HG03175 (cell line): ENCODE data around the gene YWHAH.

Source experiments
- ATAC-seq: cut with Tn5 transposase; IDR thresholded peaks from one replicate; pipeline ENCODE4 v1.9.1; 2021; ENCODE audit warnings: mild to moderate bottlenecking, moderate library complexity; ENCODE audit not compliant: unreplicated experiment

Gene YWHAH

DNA sequence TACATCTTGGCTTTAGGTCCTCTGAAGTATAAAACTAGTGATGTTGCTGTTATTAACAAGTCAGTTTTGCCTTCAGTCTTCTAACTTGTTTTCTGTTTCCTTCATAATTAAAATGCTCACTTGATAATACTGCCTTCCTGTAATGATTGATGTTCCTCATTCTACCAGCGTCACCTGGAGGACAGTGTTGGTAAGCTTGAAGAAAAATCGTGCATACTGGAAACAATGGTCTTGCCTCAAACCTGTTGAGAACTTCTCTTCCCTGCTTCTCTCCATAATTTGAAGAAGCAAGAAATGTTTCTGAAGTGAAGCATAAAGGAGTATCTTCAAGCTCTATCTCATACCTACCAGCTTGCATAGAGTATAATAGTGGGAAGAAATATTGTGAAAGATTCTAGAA, 3.0 kb downstream of the YWHAH start:
- ATAC-seq = no peak

DNA sequence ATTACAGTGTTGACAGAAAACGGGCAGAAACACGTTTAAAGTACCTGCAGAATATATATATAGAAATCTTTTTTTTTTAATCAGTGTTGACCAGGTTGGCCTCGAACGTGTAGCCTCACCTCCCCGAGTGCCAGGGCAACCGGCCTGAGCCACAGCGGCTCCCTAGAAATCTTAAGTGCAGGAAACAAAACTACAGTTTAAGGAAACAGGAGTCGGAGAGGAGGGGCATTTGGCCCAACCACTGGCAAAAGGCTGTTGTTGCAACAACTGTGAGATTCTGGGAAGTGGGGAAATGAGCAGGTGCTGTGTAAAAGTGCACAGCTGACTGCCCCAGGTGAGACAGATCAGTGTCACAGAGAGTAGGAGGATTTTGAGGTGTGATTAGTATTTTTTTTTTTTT, 3.7 kb downstream of the YWHAH start:
- no peak for ATAC-seq

DNA sequence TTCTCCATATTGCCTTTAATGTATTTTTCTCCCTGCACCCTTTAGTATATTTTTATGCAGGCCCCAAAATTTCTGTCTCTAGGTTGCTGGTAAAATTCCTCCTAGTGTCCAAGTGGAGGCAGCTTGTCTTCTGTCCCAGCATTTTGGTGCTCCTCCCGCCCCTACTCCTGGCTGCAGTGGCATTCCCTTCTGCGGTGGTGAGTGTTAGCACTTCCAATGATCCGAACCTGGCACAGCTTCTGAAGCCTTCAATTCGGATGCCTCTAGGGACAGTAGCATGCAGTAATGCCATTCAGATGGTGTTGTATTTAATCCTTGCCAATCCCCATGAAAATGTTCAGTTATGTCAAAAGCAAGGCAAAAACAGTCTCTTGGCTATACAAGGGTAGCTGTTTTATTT, 5.9 kb downstream of the YWHAH start:
- no peak for ATAC-seq

DNA sequence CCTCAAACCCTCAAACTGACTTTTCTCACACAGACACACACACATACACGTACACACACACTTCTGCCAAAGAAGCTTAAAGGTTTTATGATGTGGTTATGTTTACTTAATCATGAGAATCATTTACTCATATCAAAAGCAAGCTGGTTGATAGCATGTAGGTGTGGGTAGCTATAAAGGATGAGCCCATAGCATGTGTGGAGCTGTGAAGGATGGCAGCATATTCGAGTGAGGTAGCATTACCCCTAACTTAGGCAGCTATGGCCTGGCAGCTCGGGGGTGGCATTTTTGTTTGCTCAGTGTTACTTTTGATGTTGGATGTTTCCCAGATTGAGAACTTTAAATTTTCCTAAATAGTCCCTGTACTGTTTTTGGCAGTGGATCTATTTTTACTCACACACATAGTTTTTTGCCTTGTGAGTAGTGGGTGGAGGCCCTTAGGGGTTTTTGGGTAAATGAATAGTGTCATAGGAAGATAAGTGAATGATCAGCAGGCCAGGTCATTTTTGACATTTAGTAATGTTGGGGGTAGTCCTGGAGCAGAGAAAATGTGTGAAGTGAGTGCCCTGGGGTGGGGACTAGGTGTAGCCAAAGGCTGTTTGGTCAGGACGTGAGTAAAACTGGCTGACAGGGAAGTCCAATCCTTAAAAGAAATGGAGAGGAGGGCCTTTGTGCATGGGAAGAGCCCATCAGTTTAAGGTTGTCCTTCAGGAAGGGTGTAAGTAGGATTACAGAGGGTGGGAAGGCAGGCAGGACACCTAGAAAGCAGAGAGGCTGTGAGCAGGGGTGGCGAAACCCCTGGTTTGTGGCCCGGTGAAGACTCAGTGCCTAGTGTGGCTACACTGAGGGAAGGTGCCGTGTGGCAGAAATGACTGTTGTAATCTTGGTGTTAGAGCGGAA, 7.1 kb downstream of the YWHAH start:
- no peak for ATAC-seq

DNA sequence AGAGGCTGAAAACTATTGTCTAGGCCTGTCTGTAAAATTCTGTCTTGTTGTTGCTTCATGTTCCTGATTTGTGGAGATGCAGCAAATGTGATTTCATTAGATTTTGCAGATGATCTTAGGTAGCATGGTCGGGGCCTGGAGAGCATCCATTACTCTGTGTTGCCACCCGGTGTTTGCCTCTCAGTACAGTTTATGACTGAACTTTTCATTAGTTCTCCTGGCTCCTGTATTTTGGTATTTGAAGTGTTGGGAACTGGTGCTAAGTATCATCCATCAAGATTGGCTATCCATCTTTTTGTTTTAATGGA, 7.7 kb downstream of the YWHAH start:
- no peak for ATAC-seq

DNA sequence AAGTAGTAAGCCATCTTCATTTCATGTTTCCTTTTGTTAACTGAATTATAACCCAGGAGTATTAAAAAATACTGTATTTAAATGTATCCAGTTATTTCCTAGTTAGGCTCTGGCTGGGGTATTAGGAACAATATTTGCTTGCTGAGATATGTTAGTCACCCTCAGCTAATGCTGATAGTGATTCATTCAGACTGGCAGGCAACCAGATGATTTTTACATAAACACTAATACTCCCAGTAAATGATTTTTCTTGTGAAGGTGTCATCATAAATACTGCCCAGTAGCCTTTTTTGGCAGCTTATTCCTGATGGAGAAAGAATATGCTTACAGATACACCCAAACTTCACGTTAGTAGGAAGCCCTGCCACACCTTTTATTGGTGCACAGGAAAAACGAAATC, 8.1 kb downstream of the YWHAH start:
- ATAC-seq = no peak

DNA sequence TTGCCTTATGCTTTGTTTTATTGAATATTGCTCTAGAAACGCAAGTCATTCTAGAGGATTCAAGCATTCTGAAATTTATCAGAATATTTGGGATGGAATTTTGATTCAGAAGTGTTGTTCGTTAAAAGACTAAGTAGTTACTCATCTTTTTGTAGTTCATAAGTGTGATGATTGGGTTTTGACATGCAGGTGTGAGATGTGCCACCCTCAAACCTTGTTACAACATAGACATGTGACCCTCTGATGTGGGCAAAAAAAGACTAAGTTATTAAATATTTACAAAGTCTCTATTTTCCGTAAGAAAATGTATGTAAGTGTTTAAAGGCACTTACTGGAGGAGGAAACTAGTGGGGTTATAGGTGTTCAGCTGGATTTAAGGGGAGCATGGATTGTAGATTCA, 8.9 kb downstream of the YWHAH start:
- ATAC-seq = no peak

DNA sequence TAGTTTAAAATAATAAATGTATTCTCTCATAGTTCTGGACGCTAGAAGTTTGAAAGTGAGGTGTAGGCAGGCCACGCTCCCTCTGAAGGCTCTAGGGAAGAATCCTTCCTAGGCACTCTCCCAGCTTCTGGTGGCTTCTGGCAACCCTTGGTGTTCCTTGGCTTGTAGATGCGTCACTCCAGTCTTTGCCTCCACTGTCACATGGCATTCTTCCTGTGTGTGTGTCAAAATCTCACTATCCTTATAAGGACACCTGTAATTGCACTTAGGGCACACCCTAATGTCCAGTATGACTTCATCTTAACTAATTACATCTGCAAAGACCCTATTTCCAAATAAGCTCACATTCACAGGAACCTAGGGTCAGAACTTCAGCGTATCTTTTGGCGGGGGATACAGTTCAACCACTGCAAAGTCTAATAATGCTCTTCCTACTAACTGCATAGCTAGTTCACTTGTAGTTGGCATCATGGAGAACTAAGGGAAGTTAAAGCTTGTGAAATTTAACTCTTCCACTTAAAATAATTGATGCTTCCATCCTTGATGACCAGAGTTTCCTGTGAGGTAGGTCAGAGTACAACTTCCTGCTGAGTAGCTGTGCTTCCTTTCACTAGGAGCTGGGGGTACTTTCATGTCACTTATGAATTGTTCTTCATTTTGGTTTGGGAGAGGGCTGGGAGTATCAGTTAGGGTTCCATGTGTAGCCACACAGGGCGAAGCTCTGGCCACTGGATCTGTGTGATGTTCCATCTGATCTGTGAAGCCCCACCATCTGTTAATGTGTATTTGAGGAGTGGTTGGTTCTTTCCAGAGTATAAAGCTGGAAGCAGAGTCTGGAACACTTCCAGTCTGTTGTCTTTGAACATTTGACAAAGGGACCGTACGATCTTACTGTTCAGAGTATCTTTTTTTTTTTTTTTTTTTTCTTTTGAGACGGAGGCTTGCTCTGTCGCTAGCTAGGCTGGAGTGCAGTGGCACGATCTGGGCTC, 10.5 kb downstream of the YWHAH start:
- ATAC-seq = no peak

DNA sequence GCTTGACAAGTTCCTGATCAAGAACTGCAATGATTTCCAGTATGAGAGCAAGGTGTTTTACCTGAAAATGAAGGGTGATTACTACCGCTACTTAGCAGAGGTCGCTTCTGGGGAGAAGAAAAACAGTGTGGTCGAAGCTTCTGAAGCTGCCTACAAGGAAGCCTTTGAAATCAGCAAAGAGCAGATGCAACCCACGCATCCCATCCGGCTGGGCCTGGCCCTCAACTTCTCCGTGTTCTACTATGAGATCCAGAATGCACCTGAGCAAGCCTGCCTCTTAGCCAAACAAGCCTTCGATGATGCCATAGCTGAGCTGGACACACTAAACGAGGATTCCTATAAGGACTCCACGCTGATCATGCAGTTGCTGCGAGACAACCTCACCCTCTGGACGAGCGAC, 12.0 kb downstream of the YWHAH start:
- ATAC-seq = no peak

DNA sequence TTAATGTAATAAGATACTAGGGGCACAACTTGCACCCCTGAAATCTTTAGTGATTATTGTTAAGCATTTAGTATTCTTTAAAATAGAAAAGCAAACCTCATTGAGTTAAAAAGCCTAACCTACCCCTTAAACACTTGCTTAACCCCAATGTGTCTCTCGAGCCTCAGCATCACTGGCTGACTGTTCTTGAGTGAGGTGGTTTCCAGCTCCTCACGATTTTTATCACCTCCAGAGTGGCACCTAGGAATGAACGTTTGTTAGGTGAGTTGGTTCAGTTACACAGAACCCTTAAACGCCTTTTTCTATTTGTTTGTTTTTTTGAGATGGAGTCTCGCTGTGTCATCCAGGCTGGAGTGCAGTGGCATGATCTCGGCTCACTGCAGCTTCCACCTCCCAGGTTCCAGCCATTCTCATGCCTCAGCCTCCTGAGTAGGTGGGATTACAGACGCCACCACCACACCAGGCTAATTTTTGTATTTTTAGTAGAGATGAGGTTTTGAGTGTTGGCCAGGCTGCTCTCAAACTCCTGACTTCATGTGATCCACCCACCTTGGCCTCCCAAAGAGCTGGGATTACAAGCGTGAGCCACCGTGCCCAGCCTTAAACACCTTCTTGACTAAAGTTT, 13.7 kb downstream of the YWHAH start:
- no peak for ATAC-seq

DNA sequence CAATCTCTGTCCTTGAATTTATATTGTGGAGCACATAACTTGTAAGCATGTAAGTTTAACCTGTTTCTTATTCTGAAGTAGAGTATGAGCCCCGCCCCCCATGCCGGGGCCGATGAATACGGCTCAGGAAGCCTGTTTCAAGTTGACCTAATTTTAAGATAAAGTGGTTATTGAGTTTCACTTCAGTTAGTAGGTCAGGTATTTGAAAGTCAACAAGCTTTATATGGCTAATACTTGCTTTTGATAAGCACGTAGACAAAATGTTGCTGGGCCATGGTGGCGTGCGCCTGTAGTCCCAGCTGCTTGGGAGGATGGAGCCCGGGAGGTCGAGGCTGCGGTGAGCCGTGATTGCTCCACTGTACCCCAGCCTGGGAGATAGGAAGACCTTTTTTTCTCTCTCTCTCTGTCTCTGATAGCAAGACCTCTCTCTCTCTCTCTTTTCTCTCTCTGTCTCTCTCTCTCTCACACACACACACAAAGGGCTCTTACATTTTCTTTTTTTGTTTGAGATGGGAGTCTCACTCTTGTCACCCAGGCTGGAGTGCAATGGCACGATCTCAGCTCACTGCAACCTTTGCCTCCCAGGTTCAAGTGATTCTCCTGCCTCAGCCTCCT, 14.4 kb downstream of the YWHAH start:
- ATAC-seq = no peak

DNA sequence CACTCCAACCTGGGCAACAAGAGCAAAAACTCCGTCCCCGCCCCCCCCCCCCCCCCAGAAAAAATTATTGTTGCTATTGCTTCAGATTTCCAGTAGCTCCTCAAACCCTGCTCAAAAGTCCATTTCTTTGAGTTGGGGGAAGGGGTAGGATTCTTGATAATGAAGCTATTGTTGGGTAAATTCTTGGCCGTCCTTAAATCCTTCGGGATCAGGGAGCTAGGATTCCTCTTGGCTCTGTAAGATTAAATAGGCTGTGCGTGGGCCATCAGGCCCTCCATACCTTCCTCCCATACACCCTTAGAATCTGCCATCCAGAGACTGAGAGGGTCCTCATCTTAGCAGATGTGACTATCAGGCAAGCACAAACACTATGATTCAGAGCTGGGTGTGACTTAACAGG, 16.4 kb downstream of the YWHAH start:
- ATAC-seq = no peak

DNA sequence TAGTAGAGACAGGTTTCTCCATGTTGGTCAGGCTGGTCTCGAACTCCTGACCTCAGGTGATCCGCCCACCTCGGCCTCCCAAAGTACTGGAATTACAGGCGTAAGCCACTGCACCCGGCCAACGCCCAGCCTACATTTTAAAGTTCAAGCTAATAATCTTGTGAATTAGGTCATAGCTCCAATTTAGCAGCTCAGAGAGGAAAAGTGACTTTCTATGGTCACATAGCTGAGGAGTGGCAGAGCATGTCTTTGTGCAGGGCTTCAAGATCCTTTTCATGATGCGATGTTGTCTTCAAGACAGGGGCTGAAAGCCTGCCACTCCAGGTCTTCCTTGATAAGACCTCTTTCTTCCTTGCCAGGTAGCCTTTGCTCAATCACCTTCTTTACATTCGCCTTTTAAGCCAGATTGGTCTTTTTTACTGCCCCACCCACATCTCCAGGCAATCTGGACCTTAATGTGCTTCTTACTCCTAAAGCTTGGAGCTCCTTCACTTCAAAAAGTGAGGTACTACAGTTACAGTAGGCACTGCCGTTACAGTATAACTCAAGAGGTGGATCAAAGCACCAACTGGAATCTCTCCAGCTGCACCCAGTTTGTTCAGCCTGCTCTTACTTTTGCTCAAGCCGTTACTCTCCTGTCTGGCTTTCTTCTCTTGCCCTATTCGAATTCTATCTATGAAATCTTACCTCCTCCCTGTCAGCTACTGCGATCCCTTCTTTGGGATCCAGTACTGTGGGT, 18.2 kb downstream of the YWHAH start:
- ATAC-seq = no peak

DNA sequence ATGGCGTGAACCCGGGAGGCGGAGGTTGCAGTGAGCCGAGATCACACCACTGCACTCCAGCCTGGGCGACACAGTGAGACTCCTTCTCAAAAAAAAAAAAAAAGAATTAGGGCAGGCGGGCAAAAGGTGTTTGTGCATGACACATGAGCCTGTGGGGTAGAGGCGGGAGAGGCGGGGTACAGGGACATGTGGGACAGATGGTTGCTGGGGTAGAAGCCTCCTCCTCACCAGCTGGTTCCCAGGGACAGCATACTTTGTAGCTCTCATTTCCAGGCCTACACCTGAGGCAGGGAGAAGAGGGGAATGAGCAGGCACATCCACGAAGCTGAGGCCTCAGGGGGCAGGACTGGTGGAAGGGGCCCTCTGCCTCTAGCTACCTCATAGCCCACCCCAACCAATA, 23.7 kb downstream of the YWHAH start:
- no peak for ATAC-seq

DNA sequence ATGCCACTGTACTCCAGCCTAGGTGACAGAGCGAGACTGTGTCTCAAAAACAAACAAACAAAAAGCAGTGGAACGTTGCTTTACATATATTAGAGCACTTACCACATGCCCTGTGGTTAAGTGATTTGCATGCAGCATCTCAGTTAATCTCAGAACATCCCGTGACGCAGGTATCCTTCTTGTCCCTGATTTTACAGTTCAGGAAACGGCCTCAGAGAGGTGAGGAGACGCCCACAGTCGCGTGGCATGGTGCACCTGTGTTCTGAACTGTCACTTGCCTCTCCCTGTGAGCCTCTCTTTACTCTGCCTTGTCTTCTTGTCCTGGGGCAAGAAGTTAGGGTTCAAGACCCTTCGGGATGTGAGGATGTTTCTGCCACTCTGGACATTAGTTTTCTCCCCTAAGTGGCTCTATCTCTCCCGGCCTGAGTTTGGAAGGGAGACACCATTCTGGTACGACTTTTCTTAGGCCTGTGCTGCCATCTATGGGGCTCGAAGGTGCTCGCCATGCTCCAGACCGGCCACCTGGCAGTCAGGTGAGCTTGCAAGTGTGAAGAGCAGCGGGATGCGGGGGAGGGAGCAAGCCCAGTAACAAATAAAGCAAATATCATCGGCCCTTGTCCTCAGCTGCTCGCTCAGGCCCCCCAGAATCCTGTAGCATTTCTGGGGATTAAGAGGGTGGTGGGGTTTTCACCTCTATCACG, 25.6 kb downstream of the YWHAH start:
- peak; percentile 50 for ATAC-seq

DNA sequence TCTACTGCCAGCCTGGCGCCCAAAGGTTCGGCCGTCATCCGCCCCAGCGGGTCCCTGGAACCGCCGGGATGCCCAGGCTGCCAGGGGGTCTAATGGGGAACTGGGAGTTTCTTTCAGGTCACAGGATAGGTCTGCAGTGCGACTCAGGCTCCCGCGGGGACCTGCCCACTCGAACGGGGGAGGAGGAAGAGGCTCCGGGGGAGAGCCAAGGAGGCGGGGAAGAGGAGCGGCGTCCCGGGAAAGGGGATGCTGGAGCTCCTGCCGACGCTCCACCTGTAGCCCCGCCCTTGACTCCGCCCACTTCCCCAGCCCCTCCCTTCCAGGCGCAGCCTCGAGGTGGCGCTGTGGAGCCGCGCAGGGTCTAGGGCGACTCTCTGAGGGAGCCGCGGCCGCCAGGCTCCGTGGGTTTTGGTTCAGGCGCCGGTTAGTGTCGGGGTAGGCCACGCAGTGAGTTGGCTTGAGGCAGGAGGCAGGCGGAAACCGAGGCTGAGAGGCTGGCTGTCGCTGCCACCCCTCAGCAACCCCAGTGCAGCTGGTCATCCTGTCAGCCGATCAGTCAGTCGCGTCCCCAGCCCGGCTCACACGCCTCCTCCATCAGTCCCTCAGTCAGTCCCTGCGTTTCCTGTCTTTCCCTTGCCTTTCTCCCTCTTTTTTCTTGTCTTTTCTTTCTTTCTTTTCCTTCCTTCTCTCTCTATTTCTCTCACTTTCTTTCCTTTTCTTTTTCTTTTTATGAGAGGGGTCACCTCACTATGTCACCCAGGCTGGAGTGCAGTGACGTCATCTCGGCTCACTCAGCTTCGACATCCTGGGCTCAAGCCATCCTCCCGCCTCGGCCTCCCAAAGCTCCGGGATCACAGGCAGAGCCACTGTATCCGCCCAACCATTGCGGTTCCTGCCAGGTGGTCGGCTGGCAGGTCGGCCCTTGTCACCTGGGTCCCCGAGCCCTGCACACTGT, 26.4 kb downstream of the YWHAH start:
- ATAC-seq = peak; percentile 53

DNA sequence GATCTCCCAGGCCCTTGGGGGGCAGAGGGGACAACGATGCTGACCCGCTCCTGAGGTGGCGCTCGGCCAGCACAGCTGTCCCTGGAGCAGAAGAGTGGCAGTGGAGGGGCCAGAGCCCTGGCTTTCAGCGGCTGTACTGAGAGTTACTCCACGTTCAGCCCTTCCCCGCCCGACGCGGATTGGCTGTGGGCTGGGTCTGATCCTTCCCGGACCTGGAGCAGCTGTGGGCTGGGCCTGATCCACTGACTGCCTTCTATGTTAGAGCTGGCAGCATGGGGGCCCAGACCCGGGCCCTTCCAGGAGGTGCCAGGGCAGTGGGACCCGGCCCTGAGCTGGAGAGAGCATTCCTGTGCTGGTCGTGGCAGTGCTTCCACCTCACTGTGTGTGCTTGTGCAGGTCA, 27.8 kb downstream of the YWHAH start:
- ATAC-seq = no peak

DNA sequence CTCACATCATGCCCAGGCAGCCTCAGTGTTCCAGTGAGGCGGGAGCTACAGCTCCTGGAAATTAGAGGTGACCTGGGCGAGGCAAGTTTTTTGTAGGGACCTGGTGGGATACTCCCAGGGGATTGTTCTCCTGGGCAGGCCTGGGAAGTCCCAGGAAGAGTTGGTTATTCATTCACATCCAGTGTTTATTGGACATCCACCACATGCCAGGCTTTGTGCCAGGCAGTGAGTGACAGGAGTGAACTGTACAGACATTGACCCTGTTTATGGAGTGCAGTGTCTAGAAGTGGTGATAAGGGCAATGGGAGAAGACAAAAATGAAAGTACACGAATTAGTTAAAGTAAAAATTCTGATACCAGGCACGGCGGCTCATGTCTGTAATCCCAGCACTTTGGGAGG, 29.4 kb downstream of the YWHAH start:
- no peak for ATAC-seq
